ENCODE data around the gene TTN.

- TF ChIP-seq, protein P1, sequence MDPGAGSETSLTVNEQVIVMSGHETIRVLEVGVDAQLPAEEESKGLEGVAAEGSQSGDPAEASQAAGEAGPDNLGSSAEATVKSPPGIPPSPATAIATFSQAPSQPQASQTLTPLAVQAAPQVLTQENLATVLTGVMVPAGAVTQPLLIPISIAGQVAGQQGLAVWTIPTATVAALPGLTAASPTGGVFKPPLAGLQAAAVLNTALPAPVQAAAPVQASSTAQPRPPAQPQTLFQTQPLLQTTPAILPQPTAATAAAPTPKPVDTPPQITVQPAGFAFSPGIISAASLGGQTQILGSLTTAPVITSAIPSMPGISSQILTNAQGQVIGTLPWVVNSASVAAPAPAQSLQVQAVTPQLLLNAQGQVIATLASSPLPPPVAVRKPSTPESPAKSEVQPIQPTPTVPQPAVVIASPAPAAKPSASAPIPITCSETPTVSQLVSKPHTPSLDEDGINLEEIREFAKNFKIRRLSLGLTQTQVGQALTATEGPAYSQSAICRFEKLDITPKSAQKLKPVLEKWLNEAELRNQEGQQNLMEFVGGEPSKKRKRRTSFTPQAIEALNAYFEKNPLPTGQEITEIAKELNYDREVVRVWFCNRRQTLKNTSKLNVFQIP (CRISPR knock-in tag; IDR thresholded peaks at IDR 0.05; ENCODE audit: borderline replicate concordance, low read depth) = no peak
- TF ChIP-seq PATZ1 (CRISPR knock-in tag; IDR thresholded peaks at IDR 0.05; ENCODE audit: borderline replicate concordance) (no peak), CREB5 (CRISPR knock-in tag; IDR thresholded peaks at IDR 0.05; ENCODE audit: low read depth) (no peak), ARNTL (CRISPR knock-in tag; IDR thresholded peaks at IDR 0.05; ENCODE audit: borderline replicate concordance, low read depth) (no peak), ZFP3 (CRISPR knock-in tag; IDR thresholded peaks at IDR 0.05) (no peak), ZNF8 (CRISPR knock-in tag; IDR thresholded peaks at IDR 0.05) (no peak), ZFP30 (CRISPR knock-in tag; IDR thresholded peaks at IDR 0.05) (no peak), RARB (CRISPR knock-in tag; IDR thresholded peaks at IDR 0.05) (no peak)
These were observed 276.1 kb downstream of the TTN start for GRCh38 chr2:178531168-178531567.

All from SK-N-SH treated with all-trans-retinoic acid at 6 μM for 48 hours (cell line).